Measurements from ENCODE around the gene NMNAT2.
"Not testable (repeated sequence)": the region's sequence is repeated elsewhere in the genome, so short reads cannot be mapped to it uniquely, and the experiment has no call there.

The NMNAT2 gene

DNA sequence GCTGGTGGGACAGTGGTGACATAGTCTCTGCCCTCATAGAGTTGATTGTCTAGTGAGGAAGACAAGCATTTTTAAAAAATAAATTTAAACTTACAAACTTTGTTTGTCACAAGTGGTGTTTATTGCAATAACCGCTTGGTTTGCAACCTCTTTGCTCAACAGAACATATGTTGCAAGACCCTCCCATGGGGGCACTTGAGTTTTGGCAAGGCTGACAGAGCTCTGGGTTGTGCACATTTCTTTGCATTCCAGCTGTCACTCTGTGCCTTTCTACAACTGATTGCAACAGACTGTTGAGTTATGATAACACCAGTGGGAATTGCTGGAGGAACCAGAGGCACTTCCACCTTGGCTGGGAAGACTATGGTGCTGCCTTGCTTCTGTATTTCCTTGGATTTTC, 173.7 kb downstream of the NMNAT2 start:
- no peak overlapping the region for H3K4me3 ChIP-seq (ENCODE audit: low read depth, low read length)
- TF ChIP-seq, protein P1, sequence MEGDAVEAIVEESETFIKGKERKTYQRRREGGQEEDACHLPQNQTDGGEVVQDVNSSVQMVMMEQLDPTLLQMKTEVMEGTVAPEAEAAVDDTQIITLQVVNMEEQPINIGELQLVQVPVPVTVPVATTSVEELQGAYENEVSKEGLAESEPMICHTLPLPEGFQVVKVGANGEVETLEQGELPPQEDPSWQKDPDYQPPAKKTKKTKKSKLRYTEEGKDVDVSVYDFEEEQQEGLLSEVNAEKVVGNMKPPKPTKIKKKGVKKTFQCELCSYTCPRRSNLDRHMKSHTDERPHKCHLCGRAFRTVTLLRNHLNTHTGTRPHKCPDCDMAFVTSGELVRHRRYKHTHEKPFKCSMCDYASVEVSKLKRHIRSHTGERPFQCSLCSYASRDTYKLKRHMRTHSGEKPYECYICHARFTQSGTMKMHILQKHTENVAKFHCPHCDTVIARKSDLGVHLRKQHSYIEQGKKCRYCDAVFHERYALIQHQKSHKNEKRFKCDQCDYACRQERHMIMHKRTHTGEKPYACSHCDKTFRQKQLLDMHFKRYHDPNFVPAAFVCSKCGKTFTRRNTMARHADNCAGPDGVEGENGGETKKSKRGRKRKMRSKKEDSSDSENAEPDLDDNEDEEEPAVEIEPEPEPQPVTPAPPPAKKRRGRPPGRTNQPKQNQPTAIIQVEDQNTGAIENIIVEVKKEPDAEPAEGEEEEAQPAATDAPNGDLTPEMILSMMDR (IDR thresholded peaks at IDR 0.05; ENCODE audit: control insufficient read depth, extremely low read depth, insufficient read depth), result no peak
- no peak for DNase-seq (ENCODE audit: low read depth)

DNA sequence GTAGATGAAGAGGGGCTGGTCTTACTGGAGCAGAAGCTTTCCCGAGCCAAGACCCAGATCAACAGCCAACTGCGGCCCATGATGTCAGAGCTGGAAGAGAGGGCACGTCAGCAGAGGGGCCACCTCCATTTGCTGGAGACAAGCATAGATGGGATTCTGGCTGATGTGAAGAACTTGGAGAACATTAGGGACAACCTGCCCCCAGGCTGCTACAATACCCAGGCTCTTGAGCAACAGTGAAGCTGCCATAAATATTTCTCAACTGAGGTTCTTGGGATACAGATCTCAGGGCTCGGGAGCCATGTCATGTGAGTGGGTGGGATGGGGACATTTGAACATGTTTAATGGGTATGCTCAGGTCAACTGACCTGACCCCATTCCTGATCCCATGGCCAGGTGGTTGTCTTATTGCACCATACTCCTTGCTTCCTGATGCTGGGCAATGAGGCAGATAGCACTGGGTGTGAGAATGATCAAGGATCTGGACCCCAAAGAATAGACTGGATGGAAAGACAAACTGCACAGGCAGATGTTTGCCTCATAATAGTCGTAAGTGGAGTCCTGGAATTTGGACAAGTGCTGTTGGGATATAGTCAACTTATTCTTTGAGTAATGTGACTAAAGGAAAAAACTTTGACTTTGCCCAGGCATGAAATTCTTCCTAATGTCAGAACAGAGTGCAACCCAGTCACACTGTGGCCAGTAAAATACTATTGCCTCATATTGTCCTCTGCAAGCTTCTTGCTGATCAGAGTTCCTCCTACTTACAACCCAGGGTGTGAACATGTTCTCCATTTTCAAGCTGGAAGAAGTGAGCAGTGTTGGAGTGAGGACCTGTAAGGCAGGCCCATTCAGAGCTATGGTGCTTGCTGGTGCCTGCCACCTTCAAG, 174.8 kb downstream of the NMNAT2 start:
- no peak overlapping the region for H3K4me3 ChIP-seq (ENCODE audit: low read depth, low read length)
- DNase-seq (ENCODE audit: low read depth), result no peak
- TF ChIP-seq, protein P1 (IDR thresholded peaks at IDR 0.05; ENCODE audit: control insufficient read depth, extremely low read depth, insufficient read depth), result no peak

DNA sequence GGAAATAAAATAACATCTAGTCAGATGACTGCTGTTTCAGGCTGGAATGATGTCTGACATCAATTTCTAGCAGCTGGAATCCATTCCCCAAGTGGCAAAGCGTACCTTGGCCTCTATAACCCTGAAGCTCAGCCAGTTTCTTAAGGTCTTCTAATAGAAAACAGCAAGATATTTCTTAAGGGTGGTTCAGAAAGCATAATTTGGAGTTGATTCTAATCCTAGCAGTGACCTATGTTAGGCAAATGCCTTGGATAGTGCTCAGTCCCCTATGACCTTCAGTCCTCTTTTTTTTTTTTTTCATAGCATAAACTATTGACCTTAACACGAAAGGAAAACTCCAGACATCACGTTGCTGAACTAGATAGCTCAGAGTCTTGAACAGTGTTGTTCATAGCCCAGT, 175.6 kb downstream of the NMNAT2 start:
- DNase-seq (ENCODE audit: low read depth), result no peak
- TF ChIP-seq, protein P1 (IDR thresholded peaks at IDR 0.05; ENCODE audit: control insufficient read depth, extremely low read depth, insufficient read depth), result no peak
- no peak overlapping the region for H3K4me3 ChIP-seq (ENCODE audit: low read depth, low read length)

DNA sequence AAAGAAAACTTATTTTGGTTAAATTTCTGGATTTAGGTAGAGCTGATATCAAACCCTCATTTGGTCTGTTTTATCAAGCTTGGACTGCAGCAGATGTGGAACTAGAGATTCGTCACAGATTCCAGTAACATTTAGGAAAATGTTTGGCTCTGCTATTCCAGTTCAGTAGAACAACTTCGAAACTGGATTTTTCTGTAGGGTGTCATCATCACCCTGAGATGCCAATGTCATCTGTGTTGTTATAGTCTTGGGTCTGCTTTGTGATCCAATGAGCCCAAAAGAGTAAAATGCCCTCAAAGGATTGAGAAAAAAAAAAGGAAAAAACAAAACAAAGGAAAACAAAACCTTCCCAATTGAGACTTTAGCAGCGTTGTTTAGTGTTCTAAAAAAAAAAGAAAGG, 176.7 kb downstream of the NMNAT2 start:
- H3K4me3 ChIP-seq (ENCODE audit: low read depth, low read length), result no peak overlapping the region
- DNase-seq (ENCODE audit: low read depth), result no peak
- TF ChIP-seq, protein P1 (IDR thresholded peaks at IDR 0.05; ENCODE audit: control insufficient read depth, extremely low read depth, insufficient read depth), result no peak

DNA sequence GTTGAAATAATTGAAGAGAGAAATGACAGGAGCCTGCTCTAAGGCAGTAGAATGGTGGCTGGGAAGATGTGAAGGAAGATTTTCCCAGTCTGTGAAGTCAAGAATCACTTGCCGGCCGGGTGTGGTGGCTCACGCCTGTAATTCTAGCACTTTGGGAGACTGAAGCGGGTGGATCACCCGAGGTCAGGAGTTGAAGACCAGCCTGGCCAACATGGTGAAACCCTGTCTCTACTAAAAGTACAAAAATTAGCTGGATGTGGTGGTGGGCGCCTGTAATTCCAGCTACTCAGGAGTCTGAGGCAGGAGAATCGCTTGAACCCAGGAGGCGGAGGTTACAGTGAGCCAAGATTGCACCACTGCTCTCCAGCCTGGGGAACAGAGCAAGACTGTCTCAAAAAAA, 177.3 kb downstream of the NMNAT2 start:
- H3K4me3 ChIP-seq (ENCODE audit: low read depth, low read length); DNase-seq (ENCODE audit: low read depth): not testable (repeated sequence)

DNA sequence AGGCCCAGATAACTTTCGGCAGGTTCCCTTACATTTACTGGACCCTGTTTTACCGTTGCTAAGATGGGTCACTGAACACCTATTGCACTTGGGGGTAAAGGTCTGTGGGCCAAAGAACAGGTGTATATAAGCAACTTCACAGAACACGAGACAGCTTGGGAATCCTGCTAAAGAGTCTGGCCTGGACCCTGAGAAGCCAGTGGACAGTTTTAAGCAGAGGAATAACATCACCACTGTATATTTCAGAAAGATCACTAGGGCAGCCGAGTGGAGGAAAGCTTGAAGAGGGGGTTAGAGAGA, 177.7 kb downstream of the NMNAT2 start:
- H3K4me3 ChIP-seq (ENCODE audit: low read depth, low read length), result no peak overlapping the region
- TF ChIP-seq, protein P1 (IDR thresholded peaks at IDR 0.05; ENCODE audit: control insufficient read depth, extremely low read depth, insufficient read depth), result no peak
- no peak for DNase-seq (ENCODE audit: low read depth)

DNA sequence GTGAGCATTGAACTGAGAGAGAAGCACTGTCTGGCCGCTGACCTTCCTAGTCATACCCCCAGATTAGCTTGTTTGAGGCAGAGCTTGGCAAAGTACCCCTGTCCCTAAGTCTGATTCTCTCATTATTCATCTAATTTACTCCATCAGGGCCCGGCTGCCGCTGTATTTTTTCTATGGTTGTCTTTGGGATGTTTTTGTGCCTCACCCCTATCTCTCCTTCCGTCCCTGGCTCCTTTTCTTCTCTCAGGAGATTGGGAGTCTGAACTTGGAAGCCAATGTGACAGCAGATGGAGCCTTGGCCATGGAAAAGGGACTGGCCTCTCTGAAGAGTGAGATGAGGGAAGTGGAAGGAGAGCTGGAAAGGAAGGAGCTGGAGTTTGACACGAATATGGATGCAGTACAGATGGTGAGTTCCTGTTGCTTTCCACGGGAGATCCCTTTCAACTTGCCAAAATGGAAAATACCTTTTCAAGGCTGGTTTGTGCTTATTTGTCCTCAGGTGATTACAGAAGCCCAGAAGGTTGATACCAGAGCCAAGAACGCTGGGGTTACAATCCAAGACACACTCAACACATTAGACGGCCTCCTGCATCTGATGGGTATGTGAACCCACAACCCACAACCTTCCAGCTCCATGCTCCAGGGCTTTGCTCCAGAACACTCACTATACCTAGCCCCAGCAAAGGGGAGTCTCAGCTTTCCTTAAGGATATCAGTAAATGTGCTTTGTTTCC, 178.2 kb downstream of the NMNAT2 start:
- TF ChIP-seq, protein P1 (IDR thresholded peaks at IDR 0.05; ENCODE audit: control insufficient read depth, extremely low read depth, insufficient read depth), result no peak
- DNase-seq (ENCODE audit: low read depth), result no peak
- H3K4me3 ChIP-seq (ENCODE audit: low read depth, low read length), result no peak overlapping the region
